ENCODE data around the gene DOCK10. TPM values are rescaled to one million over a fixed set of nuclear protein-coding genes. Genes with fewer than 3 reads are reported as not detected.

Gene DOCK10
- total and polyA plus RNA-seq, 2 experiments from 2014 or later: 1.1 to 3.2 TPM

GRCh38 chr2:224927011-224927410 is 115.3 kb downstream of the DOCK10 start:
- Histone ChIP-seq H3K9me2 (replicated peaks; ENCODE audit: insufficient read depth) (no peaks in the 10 kb centered on the region), H3K4me2 (no peak overlapping the region), H3K4me1 (ENCODE audit: insufficient read depth) (no peaks in the 10 kb centered on the region), H2AFZ (no peak overlapping the region), H3K27ac (no peak overlapping the region), H3K9me3 (ENCODE audit: low read depth) (no peaks in the 10 kb centered on the region), H4K20me1 (ENCODE audit: insufficient read depth, poor library complexity, severe bottlenecking) (no peaks in the 10 kb centered on the region), H3K27me3 (no peaks in the 10 kb centered on the region), H3K4me3 (no peak overlapping the region), H3K36me3 (replicated peaks; ENCODE audit: insufficient read depth, low read depth) (no peaks in the 10 kb centered on the region), H3K79me2 (no peaks in the 10 kb centered on the region)
- TF ChIP-seq EZH2 (IDR thresholded peaks at IDR 0.05; ENCODE audit: borderline replicate concordance) (no peak), EZH2phosphoT487 (IDR thresholded peaks at IDR 0.05; ENCODE audit: low read depth, severe bottlenecking, unreplicated experiment) (no peak)
- 87% methylated on average over 2 of the region's 2 CpGs for WGBS (ENCODE audit: low lambda C conversion rate, missing lambda C conversion rate)
- DNase-seq (ENCODE audit: low spot score): no peak

DNA sequence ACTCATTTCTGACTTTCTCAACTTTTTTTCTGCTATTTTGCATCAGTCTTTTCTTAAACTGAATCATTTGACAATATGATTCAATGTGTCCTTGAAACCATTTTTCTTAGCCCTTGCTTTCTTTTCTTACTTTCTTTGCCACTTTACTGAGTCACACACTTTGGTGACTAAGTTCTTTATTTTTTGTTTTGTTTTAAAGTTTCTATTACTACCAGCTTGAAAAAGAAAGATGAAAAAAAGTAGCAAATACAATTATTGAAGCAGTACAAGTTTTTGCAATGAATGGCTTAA is 116.5 kb downstream of the DOCK10 start:
- Histone ChIP-seq H3K27ac (no peak overlapping the region), H3K9me3 (ENCODE audit: low read depth) (no peaks in the 10 kb centered on the region), H4K20me1 (ENCODE audit: insufficient read depth, poor library complexity, severe bottlenecking) (no peaks in the 10 kb centered on the region), H3K4me1 (ENCODE audit: insufficient read depth) (no peaks in the 10 kb centered on the region), H3K9me2 (replicated peaks; ENCODE audit: insufficient read depth) (no peaks in the 10 kb centered on the region), H3K27me3 (no peaks in the 10 kb centered on the region), H3K4me3 (no peak overlapping the region), H2AFZ (no peak overlapping the region), H3K79me2 (no peaks in the 10 kb centered on the region), H3K4me2 (no peak overlapping the region), H3K36me3 (replicated peaks; ENCODE audit: insufficient read depth, low read depth) (no peaks in the 10 kb centered on the region)
- DNase-seq (ENCODE audit: low spot score): no peak
- TF ChIP-seq, protein P1, sequence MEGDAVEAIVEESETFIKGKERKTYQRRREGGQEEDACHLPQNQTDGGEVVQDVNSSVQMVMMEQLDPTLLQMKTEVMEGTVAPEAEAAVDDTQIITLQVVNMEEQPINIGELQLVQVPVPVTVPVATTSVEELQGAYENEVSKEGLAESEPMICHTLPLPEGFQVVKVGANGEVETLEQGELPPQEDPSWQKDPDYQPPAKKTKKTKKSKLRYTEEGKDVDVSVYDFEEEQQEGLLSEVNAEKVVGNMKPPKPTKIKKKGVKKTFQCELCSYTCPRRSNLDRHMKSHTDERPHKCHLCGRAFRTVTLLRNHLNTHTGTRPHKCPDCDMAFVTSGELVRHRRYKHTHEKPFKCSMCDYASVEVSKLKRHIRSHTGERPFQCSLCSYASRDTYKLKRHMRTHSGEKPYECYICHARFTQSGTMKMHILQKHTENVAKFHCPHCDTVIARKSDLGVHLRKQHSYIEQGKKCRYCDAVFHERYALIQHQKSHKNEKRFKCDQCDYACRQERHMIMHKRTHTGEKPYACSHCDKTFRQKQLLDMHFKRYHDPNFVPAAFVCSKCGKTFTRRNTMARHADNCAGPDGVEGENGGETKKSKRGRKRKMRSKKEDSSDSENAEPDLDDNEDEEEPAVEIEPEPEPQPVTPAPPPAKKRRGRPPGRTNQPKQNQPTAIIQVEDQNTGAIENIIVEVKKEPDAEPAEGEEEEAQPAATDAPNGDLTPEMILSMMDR (IDR thresholded peaks at IDR 0.05; ENCODE audit: poor library complexity): no peak
- TF ChIP-seq EZH2 (IDR thresholded peaks at IDR 0.05; ENCODE audit: borderline replicate concordance): no peak
- TF ChIP-seq EZH2phosphoT487 (IDR thresholded peaks at IDR 0.05; ENCODE audit: low read depth, severe bottlenecking, unreplicated experiment): no peak

DNA sequence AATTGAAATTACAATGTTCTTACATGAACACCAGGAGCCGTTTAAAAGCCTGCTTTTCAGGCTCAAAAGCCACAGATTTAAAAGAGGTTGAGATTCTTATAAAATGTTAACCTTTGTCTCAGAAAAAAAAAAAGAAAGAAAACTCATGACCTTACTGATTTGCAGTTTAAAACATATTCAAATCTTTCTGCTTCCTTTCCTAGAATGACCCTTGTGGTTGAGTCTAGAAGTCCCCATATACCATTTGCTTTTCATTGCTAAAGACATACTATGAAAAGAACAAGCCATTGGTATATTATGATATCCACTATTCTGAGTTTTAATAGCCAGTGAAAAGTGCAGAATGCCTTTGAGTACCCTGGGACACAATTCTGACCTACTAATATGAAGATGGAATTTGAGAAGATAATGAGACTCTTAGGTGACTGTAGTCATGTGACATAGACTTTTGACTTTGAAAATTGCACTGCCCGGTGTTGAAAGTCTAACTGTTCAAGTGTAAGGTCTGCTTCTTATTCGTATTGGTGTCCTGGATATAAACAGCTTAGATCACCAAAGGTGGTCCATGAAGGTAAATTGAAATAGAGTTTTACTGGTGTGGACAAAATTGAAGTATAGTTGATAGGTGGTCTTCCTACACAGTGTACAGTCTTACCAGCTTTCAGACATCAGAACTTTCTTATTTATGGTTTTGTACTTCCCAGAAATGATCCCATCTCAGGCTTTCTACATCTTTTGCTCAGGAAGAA is 117.0 kb downstream of the DOCK10 start:
- WGBS (ENCODE audit: low lambda C conversion rate, missing lambda C conversion rate): 90% methylated on average over 3 of the region's 3 CpGs
- H4K20me1 ChIP-seq (ENCODE audit: insufficient read depth, poor library complexity, severe bottlenecking): no peaks in the 10 kb centered on the region
- H3K27ac ChIP-seq: no peak overlapping the region
- no peaks in the 10 kb centered on the region for H3K79me2 ChIP-seq
- no peak for DNase-seq (ENCODE audit: low spot score)
- no peaks in the 10 kb centered on the region for H3K9me2 ChIP-seq (replicated peaks; ENCODE audit: insufficient read depth)
- H3K36me3 ChIP-seq (replicated peaks; ENCODE audit: insufficient read depth, low read depth): no peaks in the 10 kb centered on the region
- TF ChIP-seq EZH2 (IDR thresholded peaks at IDR 0.05; ENCODE audit: borderline replicate concordance) (no peak), EZH2phosphoT487 (IDR thresholded peaks at IDR 0.05; ENCODE audit: low read depth, severe bottlenecking, unreplicated experiment) (no peak)
- TF ChIP-seq, protein P1 (IDR thresholded peaks at IDR 0.05; ENCODE audit: poor library complexity): no peak
- no peaks in the 10 kb centered on the region for H3K27me3 ChIP-seq
- no peak overlapping the region for H3K4me3 ChIP-seq
- no peak overlapping the region for H3K4me2 ChIP-seq
- no peaks in the 10 kb centered on the region for H3K9me3 ChIP-seq (ENCODE audit: low read depth)
- no peak overlapping the region for H2AFZ ChIP-seq
- H3K4me1 ChIP-seq (ENCODE audit: insufficient read depth): no peaks in the 10 kb centered on the region

GRCh38 chr2:224924631-224925030 is 117.6 kb downstream of the DOCK10 start:
- H4K20me1 ChIP-seq (ENCODE audit: insufficient read depth, poor library complexity, severe bottlenecking): no peaks in the 10 kb centered on the region
- WGBS (ENCODE audit: low lambda C conversion rate, missing lambda C conversion rate): 89% methylated on average over 2 of the region's 2 CpGs

More at GRCh38 chr2:224924631-224925030, 117.6 kb downstream of the DOCK10 start:
- TF ChIP-seq, protein P1 (IDR thresholded peaks at IDR 0.05; ENCODE audit: poor library complexity): no peak
- TF ChIP-seq EZH2 (IDR thresholded peaks at IDR 0.05; ENCODE audit: borderline replicate concordance) (no peak), EZH2phosphoT487 (IDR thresholded peaks at IDR 0.05; ENCODE audit: low read depth, severe bottlenecking, unreplicated experiment) (no peak)
- no peak overlapping the region for H3K4me2 ChIP-seq
- DNase-seq (ENCODE audit: low spot score): no peak
- no peak overlapping the region for H3K27ac ChIP-seq
- no peaks in the 10 kb centered on the region for H3K9me3 ChIP-seq (ENCODE audit: low read depth)
- H3K79me2 ChIP-seq: no peaks in the 10 kb centered on the region
- H3K27me3 ChIP-seq: no peaks in the 10 kb centered on the region
- H3K36me3 ChIP-seq (replicated peaks; ENCODE audit: insufficient read depth, low read depth): no peaks in the 10 kb centered on the region
- no peak overlapping the region for H3K4me3 ChIP-seq
- H3K4me1 ChIP-seq (ENCODE audit: insufficient read depth): no peaks in the 10 kb centered on the region
- H2AFZ ChIP-seq: no peak overlapping the region
- H3K9me2 ChIP-seq (replicated peaks; ENCODE audit: insufficient read depth): no peaks in the 10 kb centered on the region
